Measurements from ENCODE around the gene TPH1.
A peak's percentile ranks its signal among the peaks of the same experiment; 100 is the strongest.

The TPH1 gene

GRCh38 chr11:18091731-18092130 lies 45.7 kb upstream of the TPH1 start:
- TF ChIP-seq SPI1 (IDR thresholded peaks at IDR 0.05; ENCODE audit: borderline replicate concordance, low read depth), result no peak
- TF ChIP-seq GABPA (IDR thresholded peaks at IDR 0.05; ENCODE audit: low read depth), result no peak
- TF ChIP-seq CTCF (IDR thresholded peaks at IDR 0.05; ENCODE audit: insufficient read depth, low read length), result no peak
- no peak for TF ChIP-seq REST (IDR thresholded peaks at IDR 0.05; ENCODE audit: insufficient replicate concordance, low read depth)
- TF ChIP-seq POLR2AphosphoS5 (IDR thresholded peaks at IDR 0.05; ENCODE audit: low read depth), result no peak
- H3K4me3 ChIP-seq (replicated peaks; ENCODE audit: insufficient read depth, low read length), result no peak overlapping the region
- DNase-seq (ENCODE audit: low read depth in 1 of 2, low spot score in 1 of 2), result no peak
- no peaks in the 10 kb centered on the region for H3K27me3 ChIP-seq (ENCODE audit: insufficient read depth, poor library complexity, severe bottlenecking)
- no peak overlapping the region for H3K27ac ChIP-seq (replicated peaks)

GRCh38 chr11:18088966-18089365 lies 42.9 kb upstream of the TPH1 start:
- H3K4me3 ChIP-seq (replicated peaks; ENCODE audit: insufficient read depth, low read length), result no peak overlapping the region
- no peaks in the 10 kb centered on the region for H3K27me3 ChIP-seq (ENCODE audit: insufficient read depth, poor library complexity, severe bottlenecking)
- TF ChIP-seq GABPA (IDR thresholded peaks at IDR 0.05; ENCODE audit: low read depth) (no peak), REST (IDR thresholded peaks at IDR 0.05; ENCODE audit: insufficient replicate concordance, low read depth) (no peak), CTCF (IDR thresholded peaks at IDR 0.05; ENCODE audit: insufficient read depth, low read length) (no peak), SPI1 (IDR thresholded peaks at IDR 0.05; ENCODE audit: borderline replicate concordance, low read depth) (no peak), POLR2AphosphoS5 (IDR thresholded peaks at IDR 0.05; ENCODE audit: low read depth) (no peak)
- DNase-seq (ENCODE audit: low read depth in 1 of 2, low spot score in 1 of 2), result peak; percentile 24 to 58
- peak overlapping the region; percentile 41 for H3K27ac ChIP-seq (replicated peaks)

- Histone ChIP-seq H3K4me3 (replicated peaks; ENCODE audit: insufficient read depth, low read length) (no peak overlapping the region), H3K27ac (replicated peaks) (no peak overlapping the region), H3K27me3 (ENCODE audit: insufficient read depth, poor library complexity, severe bottlenecking) (no peaks in the 10 kb centered on the region)
- no peak for DNase-seq (ENCODE audit: low read depth in 1 of 2, low spot score in 1 of 2)
- TF ChIP-seq REST (IDR thresholded peaks at IDR 0.05; ENCODE audit: insufficient replicate concordance, low read depth), result no peak
- TF ChIP-seq POLR2AphosphoS5 (IDR thresholded peaks at IDR 0.05; ENCODE audit: low read depth), result no peak
Measured at GRCh38 chr11:18088366-18088765, 42.3 kb upstream of the TPH1 start.

- H3K27ac ChIP-seq (replicated peaks), result no peak overlapping the region
- TF ChIP-seq POLR2AphosphoS5 (IDR thresholded peaks at IDR 0.05; ENCODE audit: low read depth), result no peak
- no peak for TF ChIP-seq REST (IDR thresholded peaks at IDR 0.05; ENCODE audit: insufficient replicate concordance, low read depth)
- TF ChIP-seq SPI1 (IDR thresholded peaks at IDR 0.05; ENCODE audit: borderline replicate concordance, low read depth), result no peak
- no peak for TF ChIP-seq GABPA (IDR thresholded peaks at IDR 0.05; ENCODE audit: low read depth)
- no peak for TF ChIP-seq CTCF (IDR thresholded peaks at IDR 0.05; ENCODE audit: insufficient read depth, low read length)
- DNase-seq (ENCODE audit: low read depth in 1 of 2, low spot score in 1 of 2), result no peak
- no peaks in the 10 kb centered on the region for H3K27me3 ChIP-seq (ENCODE audit: insufficient read depth, poor library complexity, severe bottlenecking)
- no peak overlapping the region for H3K4me3 ChIP-seq (replicated peaks; ENCODE audit: insufficient read depth, low read length)
Measured at GRCh38 chr11:18081551-18081950, 35.5 kb upstream of the TPH1 start.

All from HL-60 (cell line).